Activated B cell treated with CpG ODN at 0.5 μM for 24 hours (primary cell): ENCODE measurements around the gene SNAP29. TPM values are rescaled to one million over a fixed set of nuclear protein-coding genes. Genes with fewer than 3 reads are reported as not detected.

Experiments
- ATAC-seq: fragments of 200-7000 bp; cut with Tn5 transposase; one replicate; pipeline ENCODE4 v1.10.0; 2021; ENCODE audit warnings: low read depth, mild to moderate bottlenecking, moderate library complexity
- CTCF ChIA-PET: fragments of 350-600 bp; sonication (Branson Sonifier 250); formaldehyde crosslinking; loops from one replicate; lab custom pipeline; 2021; ENCODE audit warnings: antibody characterized with exemption; lab: Charles Lee
- POLR2A ChIA-PET: fragments of 350-600 bp; sonication (Branson Sonifier 250); formaldehyde crosslinking; loops from one replicate; lab custom pipeline; 2021; ENCODE audit warnings: antibody characterized with exemption; lab: Charles Lee
- DNase-seq: peaks from one replicate; pipeline ENCODE4 v3.0.0; 2022
- H3K27ac Mint-ChIP-seq: one replicate; pipeline ENCODE4 v1.8.0; 2020; ENCODE audit warnings: mixed read lengths
- H3K27me3 Mint-ChIP-seq: one replicate; pipeline ENCODE4 v1.8.0; 2021; ENCODE audit warnings: mixed read lengths
- H3K36me3 Mint-ChIP-seq: one replicate; pipeline ENCODE4 v1.8.0; 2021; ENCODE audit warnings: low read depth, mixed read lengths
- H3K4me1 Mint-ChIP-seq: one replicate; pipeline ENCODE4 v1.8.0; 2021; ENCODE audit warnings: mixed read lengths
- H3K4me3 Mint-ChIP-seq: one replicate; pipeline ENCODE4 v1.8.0; 2020; ENCODE audit warnings: mild to moderate bottlenecking, mixed read lengths
- H3K9me3 Mint-ChIP-seq: one replicate; pipeline ENCODE4 v1.8.0; 2020; ENCODE audit warnings: mixed read lengths
- intact Hi-C: fragments of 100-400 bp; cut with micrococcal nuclease; formaldehyde crosslinking; loops from one replicate; pipeline ENCODE4 v1.15.1; 2024
- total RNA-seq: library from RNA; stranded (reverse); gene quantifications from 2 replicates; pipeline ENCODE4 v1.2.3, GENCODE V29; 2022
- TF ChIP-seq, protein P1 (sequence below): fragments of 200-600 bp; IDR thresholded peaks from one replicate; pipeline ENCODE4 v1.8.0; 2022; ENCODE audit warnings: antibody characterized with exemption, mild to moderate bottlenecking

SNAP29 gene
- total RNA-seq, 1 donor from 2014 or later = 22.1 TPM

DNA sequence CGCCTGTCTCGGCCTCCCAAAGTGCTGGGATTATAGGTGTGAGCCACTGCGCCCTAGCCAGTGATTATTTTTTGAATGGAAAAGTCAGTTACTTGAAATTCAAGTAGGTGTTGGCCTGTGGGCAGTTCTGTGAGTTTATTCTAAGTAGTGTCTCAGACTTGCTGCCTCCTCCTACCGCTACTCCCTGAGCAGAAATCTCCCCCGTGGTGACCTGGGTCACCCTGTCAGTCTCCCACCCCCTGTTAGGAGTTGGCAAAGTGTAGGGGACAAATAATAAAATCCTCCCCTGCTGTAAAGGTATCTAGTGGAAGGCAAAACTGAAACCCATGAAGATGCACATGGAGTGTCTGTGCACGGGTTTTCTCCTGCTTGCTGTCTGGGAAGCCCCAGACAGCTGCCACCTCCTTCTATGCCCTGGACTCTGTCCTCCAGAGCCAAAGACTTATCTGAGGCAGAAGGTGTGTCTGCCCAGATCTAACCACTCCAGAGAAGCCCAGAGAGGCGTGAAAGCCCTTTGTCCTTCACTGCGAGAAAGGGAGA lies 26.3 kb downstream of the SNAP29 start:
- intact Hi-C loops = loop anchor here (10.0 kb wide), 1 partner anchor 70 kb away; no protein-coding TSS in a partner anchor
- CTCF ChIA-PET = interaction anchor here (1.3 to 1.4 kb wide), 2 partner anchors 10 to 76 kb away, joined by 3 read pairs; no protein-coding TSS in a partner anchor
- POLR2A ChIA-PET = interaction anchor here (1.0 kb wide), 1 partner anchor 97 kb away, joined by 4 read pairs; the partner anchor contains the start of gene LZTR1
- ATAC-seq (no peak), DNase-seq (no peak)
- H3K9me3 Mint-ChIP-seq = no peaks in the 10 kb centered on the region
- TF ChIP-seq, protein P1, sequence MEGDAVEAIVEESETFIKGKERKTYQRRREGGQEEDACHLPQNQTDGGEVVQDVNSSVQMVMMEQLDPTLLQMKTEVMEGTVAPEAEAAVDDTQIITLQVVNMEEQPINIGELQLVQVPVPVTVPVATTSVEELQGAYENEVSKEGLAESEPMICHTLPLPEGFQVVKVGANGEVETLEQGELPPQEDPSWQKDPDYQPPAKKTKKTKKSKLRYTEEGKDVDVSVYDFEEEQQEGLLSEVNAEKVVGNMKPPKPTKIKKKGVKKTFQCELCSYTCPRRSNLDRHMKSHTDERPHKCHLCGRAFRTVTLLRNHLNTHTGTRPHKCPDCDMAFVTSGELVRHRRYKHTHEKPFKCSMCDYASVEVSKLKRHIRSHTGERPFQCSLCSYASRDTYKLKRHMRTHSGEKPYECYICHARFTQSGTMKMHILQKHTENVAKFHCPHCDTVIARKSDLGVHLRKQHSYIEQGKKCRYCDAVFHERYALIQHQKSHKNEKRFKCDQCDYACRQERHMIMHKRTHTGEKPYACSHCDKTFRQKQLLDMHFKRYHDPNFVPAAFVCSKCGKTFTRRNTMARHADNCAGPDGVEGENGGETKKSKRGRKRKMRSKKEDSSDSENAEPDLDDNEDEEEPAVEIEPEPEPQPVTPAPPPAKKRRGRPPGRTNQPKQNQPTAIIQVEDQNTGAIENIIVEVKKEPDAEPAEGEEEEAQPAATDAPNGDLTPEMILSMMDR = no peak
- H3K27me3 Mint-ChIP-seq = no peaks in the 10 kb centered on the region
- H3K27ac Mint-ChIP-seq = no peak overlapping the region
- H3K4me1 Mint-ChIP-seq = no peaks in the 10 kb centered on the region
- H3K4me3 Mint-ChIP-seq = no peak overlapping the region
- peaks cover 72% of the 10 kb centered on the region for H3K36me3 Mint-ChIP-seq

DNA sequence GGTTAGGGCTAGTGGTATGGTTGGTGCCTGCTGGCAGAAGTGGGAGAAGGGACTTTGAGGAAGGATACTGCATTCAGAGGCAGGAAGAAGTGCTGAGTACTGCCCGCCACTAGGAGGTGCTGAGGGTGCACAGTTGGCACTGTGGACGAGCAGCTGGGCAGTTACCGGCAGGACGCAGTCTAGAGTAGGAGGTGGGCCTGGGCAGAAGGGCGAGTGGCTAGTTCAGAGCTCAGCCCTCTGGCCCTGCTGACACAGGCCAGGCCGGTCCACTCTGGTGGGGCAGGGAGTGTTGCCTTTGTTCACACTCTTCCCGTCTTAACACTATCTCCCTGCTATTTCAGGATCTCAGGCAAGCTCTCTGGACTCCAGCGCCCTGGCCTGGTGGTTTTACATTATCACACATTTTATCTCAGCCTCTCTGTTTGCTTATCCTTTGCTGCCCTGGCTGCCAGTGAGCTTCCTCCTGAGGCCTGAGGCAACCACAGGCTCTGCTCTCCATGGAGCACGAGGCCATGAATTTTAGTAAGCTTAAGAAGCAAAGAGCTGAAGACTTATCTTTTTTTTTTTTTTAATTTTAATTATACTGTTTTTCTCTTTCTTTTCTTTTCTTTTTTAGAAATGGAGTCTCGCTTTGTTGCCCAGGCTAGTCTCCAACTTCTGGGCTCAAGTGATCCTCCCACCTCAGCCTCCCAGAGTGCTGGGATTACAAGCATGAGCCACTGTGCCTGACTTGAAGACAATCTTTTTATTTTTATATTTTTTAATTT lies 26.9 kb downstream of the SNAP29 start:
- peak; percentile 33 for DNase-seq
- peak; percentile 61 for ATAC-seq
- ChIA-PET POLR2A (interaction anchor here (1.0 kb wide), 1 partner anchor 96 kb away, joined by 4 read pairs; the partner anchor contains the start of gene LZTR1), CTCF (interaction anchor here (1.3 to 1.4 kb wide), 2 partner anchors 9 to 76 kb away, joined by 3 read pairs; no protein-coding TSS in a partner anchor)
- Mint-ChIP-seq H3K4me1 (no peaks in the 10 kb centered on the region), H3K4me3 (no peak overlapping the region), H3K27me3 (no peaks in the 10 kb centered on the region), H3K27ac (no peak overlapping the region), H3K9me3 (no peaks in the 10 kb centered on the region), H3K36me3 (peaks cover 71% of the 10 kb centered on the region)
- intact Hi-C loops = loop anchor here (10.0 kb wide), 1 partner anchor 69 kb away; no protein-coding TSS in a partner anchor
- TF ChIP-seq, protein P1 = no peak

DNA sequence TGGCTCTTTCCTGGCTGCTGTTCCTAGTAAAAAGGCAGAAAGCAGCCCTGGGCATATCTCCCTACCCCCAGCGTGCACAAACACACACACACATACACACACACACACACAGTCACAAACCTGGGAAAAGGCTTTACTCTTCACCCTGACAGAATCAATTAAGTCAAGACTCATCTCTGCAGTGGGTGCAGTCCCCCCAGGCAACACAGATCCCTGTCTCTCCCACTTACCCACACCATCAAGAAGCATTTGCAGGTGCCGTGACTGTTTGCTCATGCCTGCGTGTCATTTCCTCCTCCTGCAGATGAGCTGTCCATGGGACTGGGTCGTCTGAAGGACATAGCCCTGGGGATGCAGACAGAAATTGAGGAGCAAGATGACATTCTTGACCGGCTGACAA lies 28.6 kb downstream of the SNAP29 start:
- no peak for ATAC-seq
- H3K36me3 Mint-ChIP-seq = peaks cover 58% of the 10 kb centered on the region
- no peak overlapping the region for H3K27ac Mint-ChIP-seq
- no peaks in the 10 kb centered on the region for H3K4me1 Mint-ChIP-seq
- CTCF ChIA-PET = no interaction called here
- TF ChIP-seq, protein P1 = no peak
- POLR2A ChIA-PET = no interaction called here
- H3K4me3 Mint-ChIP-seq = no peak overlapping the region
- no peaks in the 10 kb centered on the region for H3K9me3 Mint-ChIP-seq
- intact Hi-C loops = loop anchor here (10.0 kb wide), 1 partner anchor 67 kb away; no protein-coding TSS in a partner anchor
- no peak for DNase-seq
- no peaks in the 10 kb centered on the region for H3K27me3 Mint-ChIP-seq

DNA sequence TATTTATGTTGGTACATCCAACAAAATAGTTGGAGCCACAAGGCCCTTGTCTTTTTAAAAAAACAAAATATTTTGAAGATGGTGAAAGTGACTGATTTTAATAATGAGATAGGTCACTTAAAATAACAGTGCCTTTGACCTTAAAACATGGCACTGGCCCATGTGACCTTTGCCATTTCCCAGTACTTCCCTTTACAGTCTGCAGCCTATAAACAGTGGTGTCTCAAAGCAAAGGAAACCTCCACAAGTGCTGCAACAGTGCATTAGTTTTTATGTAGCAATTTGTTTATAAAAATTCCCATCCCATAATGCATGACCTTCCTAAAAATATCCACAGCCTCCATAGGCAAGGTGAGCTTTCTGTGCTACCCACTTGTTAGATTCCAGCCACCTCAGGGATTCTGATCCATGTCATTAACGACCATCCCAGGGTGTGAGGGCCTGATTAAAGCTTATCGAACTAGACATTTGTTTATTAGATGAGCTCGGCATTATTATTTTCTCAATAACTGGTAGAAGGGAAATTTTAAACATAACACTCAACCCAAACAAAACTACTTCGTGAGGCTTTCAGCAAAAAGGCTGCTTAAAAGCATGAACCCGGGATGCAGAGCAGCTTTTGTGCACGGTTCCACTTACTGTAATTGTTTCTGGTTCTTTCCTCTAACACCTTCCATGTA lies 30.4 kb downstream of the SNAP29 start:
- TF ChIP-seq, protein P1 = no peak
- ATAC-seq (no peak), DNase-seq (no peak)
- ChIA-PET CTCF (no interaction called here), POLR2A (no interaction called here)
- no peaks in the 10 kb centered on the region for H3K27me3 Mint-ChIP-seq
- H3K9me3 Mint-ChIP-seq = no peaks in the 10 kb centered on the region
- no peak overlapping the region for H3K4me3 Mint-ChIP-seq
- H3K36me3 Mint-ChIP-seq = peaks cover 44% of the 10 kb centered on the region
- H3K27ac Mint-ChIP-seq = no peak overlapping the region
- no peaks in the 10 kb centered on the region for H3K4me1 Mint-ChIP-seq
- intact Hi-C loops = loop anchor here (10.0 kb wide), 1 partner anchor 66 kb away; no protein-coding TSS in a partner anchor
